Right forelimb (tissue), 1 donor: ENCODE data around the gene MAPK14.
"Not testable (repeated sequence)": the region's sequence is repeated elsewhere in the genome, so short reads cannot be mapped to it uniquely, and the experiment has no call there.

Source experiments
- DNase-seq: peaks from one replicate; pipeline ENCODE4 v3.0.0-alpha.2; 2018

MAPK14 gene

DNA sequence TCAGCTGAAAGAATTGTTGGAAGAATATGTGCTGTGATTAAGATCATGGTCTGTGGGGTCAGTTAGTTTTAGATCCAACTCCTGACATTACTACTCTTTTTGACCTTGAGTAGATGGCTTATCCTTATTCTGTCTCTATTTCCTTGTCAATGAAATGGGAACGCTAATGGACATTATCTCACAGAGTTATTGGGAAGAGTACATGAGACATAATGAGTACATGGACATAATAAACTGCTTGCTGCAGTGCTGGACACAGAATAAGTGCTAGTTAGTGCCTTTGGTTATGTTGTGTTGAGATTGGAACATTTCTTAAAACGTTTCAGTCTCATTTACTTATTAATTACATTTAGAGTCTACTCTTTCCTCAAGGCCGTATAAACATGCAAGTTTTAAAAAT, 42.6 kb downstream of the MAPK14 start:
- no peak for DNase-seq

DNA sequence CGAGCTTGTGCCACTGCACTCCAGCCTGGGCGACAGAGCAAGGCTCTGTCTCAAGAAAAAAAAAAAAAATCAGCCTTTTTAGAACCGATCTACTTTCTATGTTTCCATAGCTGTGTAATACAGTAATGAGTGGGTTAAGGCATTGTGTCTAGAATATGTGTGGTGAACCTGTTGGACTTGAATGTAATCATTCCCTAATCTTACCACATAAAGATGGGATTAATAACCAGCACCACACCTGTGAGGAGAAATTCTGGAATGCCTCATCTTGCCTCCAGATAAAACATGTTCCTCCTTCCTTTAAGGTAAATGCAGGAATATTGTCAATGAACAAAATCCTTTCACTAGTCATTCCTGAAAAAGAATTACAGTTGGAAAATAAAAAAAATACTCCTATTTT, 43.7 kb downstream of the MAPK14 start:
- no peak for DNase-seq

- no peak for DNase-seq
These were observed 44.1 kb downstream of the MAPK14 start for GRCh38 chr6:36071714-36072113.

- DNase-seq = no peak
These were observed 45.1 kb downstream of the MAPK14 start for GRCh38 chr6:36072681-36073080.

- DNase-seq = no peak
These were observed 46.0 kb downstream of the MAPK14 start for GRCh38 chr6:36073587-36073986.

DNA sequence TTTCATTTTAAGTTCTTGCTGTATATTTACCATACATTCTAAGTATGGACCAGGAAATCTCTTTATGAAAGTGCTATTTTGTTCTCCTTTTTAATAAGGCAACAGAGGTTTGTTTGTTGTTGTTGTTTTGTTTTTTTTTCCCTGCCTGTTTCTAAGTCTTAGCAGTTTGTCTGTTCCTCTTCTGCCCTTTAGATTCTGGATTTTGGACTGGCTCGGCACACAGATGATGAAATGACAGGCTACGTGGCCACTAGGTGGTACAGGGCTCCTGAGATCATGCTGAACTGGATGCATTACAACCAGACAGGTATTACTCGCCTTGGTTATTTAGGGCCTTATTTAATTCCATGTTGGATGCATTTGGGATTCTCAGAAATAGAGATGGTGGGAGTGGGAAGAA, 48.0 kb downstream of the MAPK14 start:
- DNase-seq = no peak

DNA sequence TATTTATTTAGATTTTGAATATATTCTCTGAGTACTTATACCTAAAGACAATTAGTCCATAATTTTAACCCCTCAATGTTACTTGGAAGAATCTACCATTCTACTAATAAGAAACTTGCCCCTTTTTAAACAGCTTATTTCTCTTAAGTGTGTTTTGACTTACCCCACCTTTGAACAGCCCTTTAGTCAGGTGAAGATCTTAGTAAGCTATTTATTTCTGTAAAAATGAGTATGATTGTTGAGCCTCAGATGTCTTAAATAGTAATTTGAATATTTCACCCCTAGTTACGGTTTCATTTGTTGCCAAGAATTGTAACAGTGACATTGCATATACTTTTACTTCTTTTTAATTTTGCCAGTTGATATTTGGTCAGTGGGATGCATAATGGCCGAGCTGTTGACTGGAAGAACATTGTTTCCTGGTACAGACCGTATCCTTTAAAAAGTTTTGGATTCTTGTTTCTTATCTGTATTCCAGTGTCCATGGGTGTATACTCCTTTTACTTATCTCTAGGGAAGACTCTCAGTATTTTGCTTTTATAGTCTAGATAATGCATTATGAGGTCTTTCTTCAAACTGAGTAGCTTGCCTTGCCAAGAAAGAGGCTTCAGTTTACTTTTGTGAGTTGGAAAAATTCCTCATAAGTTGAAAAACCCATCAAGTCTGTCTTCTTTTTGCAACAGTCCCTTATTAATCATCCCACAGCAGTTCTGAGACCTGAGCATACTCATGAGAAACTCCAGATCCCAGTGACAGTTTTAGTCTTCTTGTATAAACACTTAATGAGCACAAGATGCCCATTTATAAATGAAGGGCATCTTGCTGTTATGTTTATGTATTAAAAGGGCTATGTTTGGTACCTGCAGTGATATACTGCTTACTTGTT, 48.8 kb downstream of the MAPK14 start:
- no peak for DNase-seq

DNA sequence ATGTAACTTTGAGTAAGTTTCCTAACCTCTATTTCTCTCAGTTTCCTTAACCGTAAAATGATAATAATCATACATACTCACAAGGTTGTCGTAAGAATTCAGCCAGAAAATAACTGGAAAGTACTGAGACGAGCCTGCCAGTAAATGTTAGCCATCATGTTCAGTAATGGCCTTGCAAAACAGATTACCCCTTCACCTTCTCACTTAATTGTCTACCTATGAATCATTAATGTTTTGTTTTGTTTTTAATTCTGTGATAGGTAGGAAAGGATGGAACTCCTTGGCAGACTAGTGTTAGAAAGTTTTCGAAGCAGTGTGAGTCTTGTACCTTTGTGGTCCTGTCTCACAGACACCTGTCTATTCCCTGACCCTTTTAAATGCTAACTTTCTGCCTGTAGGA, 50.6 kb downstream of the MAPK14 start:
- DNase-seq = no peak

DNA sequence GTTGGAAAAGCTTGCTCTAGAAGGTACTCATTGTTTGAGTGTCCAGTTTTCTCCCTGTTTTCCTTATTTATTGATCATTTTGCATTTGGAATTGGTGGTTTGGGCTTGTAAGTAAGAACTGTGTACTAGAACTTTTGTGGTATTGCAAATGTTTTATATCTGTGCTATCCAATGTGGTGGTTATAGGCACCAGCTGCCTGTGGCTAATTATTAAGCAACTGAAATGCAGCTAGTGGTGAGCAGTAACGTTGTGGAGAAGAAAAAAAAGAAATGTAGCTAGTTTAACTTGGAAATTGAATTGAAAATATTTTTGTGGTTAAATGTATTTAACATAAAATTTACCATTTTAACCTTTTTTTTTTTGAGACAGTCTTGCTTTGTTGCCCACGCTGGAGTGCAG, 52.0 kb downstream of the MAPK14 start:
- DNase-seq = no peak

GRCh38 chr6:36082318-36082717, 54.7 kb downstream of the MAPK14 start:
- DNase-seq = no peak

GRCh38 chr6:36083446-36083845, 55.8 kb downstream of the MAPK14 start:
- DNase-seq = no peak

DNA sequence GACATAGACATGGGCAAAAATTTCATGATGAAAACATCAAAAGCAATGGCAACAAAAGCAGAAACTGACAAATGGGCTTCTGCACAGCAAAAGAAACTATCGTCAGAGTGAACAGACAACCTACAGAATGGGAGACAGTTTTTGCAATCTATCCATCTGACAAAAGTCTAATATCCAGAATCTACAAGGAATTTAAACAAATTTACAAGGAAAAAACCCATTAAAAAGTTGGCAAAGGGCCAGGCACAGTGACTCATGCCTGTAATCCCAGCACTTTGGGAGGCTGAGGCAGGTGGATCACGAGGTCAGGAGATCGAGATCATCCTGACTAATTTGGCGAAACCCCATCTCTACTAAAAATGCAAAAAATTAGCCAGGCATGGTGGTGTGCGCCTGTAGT, 60.6 kb downstream of the MAPK14 start:
- DNase-seq = not testable (repeated sequence)

- no peak for DNase-seq
These were observed 61.4 kb downstream of the MAPK14 start for GRCh38 chr6:36089048-36089447.

- DNase-seq = no peak
These were observed 66.6 kb downstream of the MAPK14 start for GRCh38 chr6:36094238-36094637.

GRCh38 chr6:36094753-36095496, 67.3 kb downstream of the MAPK14 start:
- DNase-seq = peak; percentile 89

- DNase-seq = no peak
These were observed 68.1 kb downstream of the MAPK14 start for GRCh38 chr6:36095497-36096391.

DNA sequence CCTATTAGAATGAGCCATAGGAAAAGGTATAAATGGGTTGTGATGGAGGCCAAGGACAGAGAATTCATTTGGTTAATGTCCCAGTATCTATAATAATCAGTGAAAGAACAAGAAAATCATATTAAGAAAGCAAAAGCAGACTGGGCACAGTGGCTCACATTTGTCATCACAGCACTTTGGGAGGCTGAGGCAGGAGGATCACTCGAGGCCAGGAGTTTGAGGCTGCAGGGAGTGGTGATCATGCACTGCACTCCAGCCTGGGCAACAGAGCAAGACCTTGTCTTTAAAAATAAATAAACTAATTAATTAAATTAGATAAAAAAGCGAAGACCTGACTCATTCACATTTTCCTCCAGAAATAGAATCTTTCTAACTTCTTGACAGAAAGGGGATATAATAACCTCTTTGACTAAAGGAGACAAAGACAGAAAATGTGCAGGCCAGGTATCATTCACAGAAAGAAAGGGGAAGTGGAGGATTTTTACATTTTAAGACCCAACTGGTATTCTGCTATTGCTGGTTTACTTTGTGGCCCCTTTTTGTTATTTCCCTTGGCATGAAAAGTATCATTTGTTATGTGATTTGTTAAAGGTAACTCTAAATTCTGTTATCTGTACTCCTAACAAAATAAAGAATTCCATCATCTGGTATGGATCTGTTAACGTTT, 70.8 kb downstream of the MAPK14 start:
- no peak for DNase-seq

DNA sequence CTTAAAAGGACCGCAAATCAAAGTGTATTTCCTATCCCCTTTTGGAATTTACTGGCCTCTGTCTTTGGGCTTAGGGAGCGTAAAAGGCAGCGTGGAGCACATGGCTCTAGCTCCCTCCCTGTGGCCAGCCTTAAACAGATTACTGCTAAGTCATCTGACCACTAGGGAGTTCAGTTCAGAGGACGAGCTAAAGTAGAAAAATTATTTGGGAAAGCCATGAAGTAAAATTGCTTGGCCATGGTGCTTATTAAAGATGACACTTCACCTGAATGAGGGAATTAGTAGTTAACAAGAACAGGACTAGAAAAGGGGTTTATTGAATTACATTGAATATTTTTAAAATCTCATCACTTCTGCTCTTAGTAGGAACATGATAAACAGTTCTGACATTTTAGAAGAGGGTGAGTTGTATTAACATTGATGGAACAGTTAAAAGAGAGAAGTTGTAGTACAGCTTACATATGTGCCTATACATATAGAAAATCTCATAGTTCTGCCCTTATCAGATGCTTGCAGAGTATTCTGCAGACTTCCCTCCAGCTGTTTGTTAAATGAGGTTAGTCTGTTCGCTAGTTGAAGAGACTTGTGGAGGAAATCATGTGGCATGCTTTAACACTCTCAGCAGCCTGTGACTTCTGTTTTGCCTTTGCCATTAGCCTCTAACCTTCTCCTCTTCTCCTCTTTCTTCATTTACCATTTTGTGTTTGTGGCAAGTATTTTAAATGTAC, 71.5 kb downstream of the MAPK14 start:
- no peak for DNase-seq

GRCh38 chr6:36099869-36100483, 72.4 kb downstream of the MAPK14 start:
- no peak for DNase-seq

- no peak for DNase-seq
These were observed 74.1 kb downstream of the MAPK14 start for GRCh38 chr6:36101691-36102090.

DNA sequence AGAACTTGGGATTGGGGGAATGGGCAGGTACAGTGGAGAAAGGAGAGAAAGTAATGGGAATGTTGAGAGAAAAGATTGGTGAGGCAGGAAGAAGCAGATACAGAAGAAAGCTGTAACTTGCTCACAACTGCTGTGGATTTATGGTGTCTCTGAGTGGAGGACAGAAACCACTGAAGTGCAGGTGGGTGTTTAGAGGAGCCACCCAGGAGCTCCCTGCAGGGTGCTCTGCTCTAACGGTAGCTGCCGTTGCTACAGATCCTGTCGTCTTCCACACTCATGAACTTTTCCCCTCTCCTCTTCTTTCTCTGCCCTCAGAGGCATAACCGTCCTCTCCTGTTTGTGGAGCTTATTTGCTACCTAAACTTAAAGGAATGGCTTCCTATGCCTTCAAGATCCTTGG, 75.2 kb downstream of the MAPK14 start:
- no peak for DNase-seq
